Stomach (tissue), 9 donors: ENCODE results near the gene FCN1. TPM values are rescaled to one million over a fixed set of nuclear protein-coding genes. Genes with fewer than 3 reads are reported as not detected.

Experiments
- DNase-seq, 2 donors: peaks; one replicate each; pipeline versions ENCODE4 v3.0.0 to v3.0.0-alpha.2; 2013 to 2019
- H3K27ac ChIP-seq, 5 donors: fragments of 200-600 bp in 4 of 5; sonication (generic) in 4 of 5; one replicate each; pipeline ENCODE4 v1.5.1; 2013 to 2019; ENCODE audit warnings: mild to moderate bottlenecking in 1 of 5, moderate library complexity in 1 of 5
- H3K27me3 ChIP-seq, 3 donors: fragments of 200-600 bp; sonication (generic); one replicate each; pipeline ENCODE4 v1.5.1; 2017 to 2019; ENCODE audit warnings: mixed run types in 1 of 3
- H3K36me3 ChIP-seq, 4 donors: fragments of 200-600 bp; sonication (generic); 1 replicate in 3 of 4; 2 replicates in 1 of 4; pipeline ENCODE4 v1.5.1; 2016 to 2019
- H3K4me1 ChIP-seq, 4 donors: fragments of 200-600 bp; sonication (generic); one replicate each; pipeline ENCODE4 v1.5.1; 2016 to 2019
- H3K4me3 ChIP-seq, 4 donors: fragments of 200-600 bp; sonication (generic) in 3 of 4; one replicate each; pipeline ENCODE4 v1.5.1; 2016 to 2019; ENCODE audit warnings: mild to moderate bottlenecking in 1 of 4
- H3K9me3 ChIP-seq, 4 donors: fragments of 200-600 bp; sonication (generic); one replicate each; pipeline ENCODE4 v1.5.1; 2016 to 2019
- CTCF ChIP-seq, 7 experiments: fragments of 450-650 bp in 4 of 7; fragments of 200-600 bp in 3 of 7; sonication (generic) in 3 of 7; IDR thresholded peaks; one replicate each; pipeline ENCODE4 v1.5.1; 2016 to 2019; ENCODE audit warnings: antibody characterized with exemption in 7 of 7, control low read depth in 2 of 7, mild to moderate bottlenecking in 1 of 7
- EP300 ChIP-seq: sonication (generic); formaldehyde crosslinking; IDR thresholded peaks from one replicate; pipeline ENCODE4 v1.6.1; 2017; ENCODE audit warnings: antibody characterized with exemption
- POLR2A ChIP-seq, 4 donors: fragments of 450-650 bp; IDR thresholded peaks; one replicate each; pipeline ENCODE4 v1.6.1; 2016; ENCODE audit warnings: antibody characterized with exemption in 4 of 4, control low read depth in 2 of 4, mild to moderate bottlenecking in 1 of 4, moderate library complexity in 1 of 4
- POLR2AphosphoS5 ChIP-seq, 3 donors: sonication (generic); formaldehyde crosslinking; IDR thresholded peaks; one replicate each; pipeline ENCODE4 v1.6.1; 2016; ENCODE audit warnings: antibody characterized with exemption in 3 of 3
- WGBS, 5 donors: extraction: QIAGEN DNeasy Blood & Tissue Kit in 3 of 5; methylation state at CpG; one replicate each; pipeline versions ENCODE4 v1.1.5 to v1.1.7; 2013 to 2018; 5-methylcytosine and 5-hydroxymethylcytosine counted together
- intact Hi-C: fragments of 100-400 bp; cut with DNase I; formaldehyde crosslinking; loops from one replicate; pipeline ENCODE4 v1.15.1; 2023; ENCODE audit warnings: low total_unique reads
- polyA plus RNA-seq, 3 donors: library from polyadenylated mRNA; stranded (reverse); fragments of 200-250 nt; gene quantifications; one replicate each; pipeline ENCODE4 v1.2.3, GENCODE V29; 2013
- total RNA-seq, 5 donors: library from RNA; depleted of rRNA; stranded (reverse); fragments of >200 nt; gene quantifications; one replicate each; pipeline versions ENCODE4 v1.1.0 to v1.2.3, GENCODE V29; 2014 to 2016
- donor health status: healthy with polysubstance abuse.
- donor health status: Bipolar disorder and iron deficiency.
- donor health status: healthy.

FCN1 gene
- total and polyA plus RNA-seq, 8 donors, result 0.38 to 2.8 (median 1.7) TPM; not detected in 4

- Histone ChIP-seq H3K36me3 (no peaks in the 10 kb centered on the region), H3K4me3 (no peak overlapping the region), H3K9me3 (no peaks in the 10 kb centered on the region), H3K27ac (no peak overlapping the region), H3K4me1 (peaks cover 0 to 32% (median 0%) of the 10 kb centered on the region in 4 donors), H3K27me3 (peaks cover 0 to 91% (median 17%) of the 10 kb centered on the region in 3 donors)
- 77 to 88% (median 82%) methylated on average over 7 to 10 of the region's 10 CpGs for WGBS, 5 donors
- no peak for DNase-seq
- intact Hi-C loops, result no loop called here
- TF ChIP-seq POLR2AphosphoS5 (IDR thresholded peaks at IDR 0.05) (no peak), EP300 (no peak), POLR2A (IDR thresholded peaks at IDR 0.05) (no peak)
Measured at GRCh38 chr9:134933076-134933659, 15.5 kb upstream of the FCN1 start.

GRCh38 chr9:134932606-134933005 lies 14.9 kb upstream of the FCN1 start:
- intact Hi-C loops, result no loop called here
- Histone ChIP-seq H3K9me3 (no peaks in the 10 kb centered on the region), H3K4me1 (peaks cover 0 to 28% (median 0%) of the 10 kb centered on the region in 4 donors), H3K36me3 (no peaks in the 10 kb centered on the region), H3K4me3 (no peak overlapping the region), H3K27ac (no peak overlapping the region), H3K27me3 (peaks cover 0 to 85% (median 13%) of the 10 kb centered on the region in 3 donors)
- TF ChIP-seq CTCF (IDR thresholded peaks at IDR 0.05), result no peak
- no peak for TF ChIP-seq POLR2A (IDR thresholded peaks at IDR 0.05)
- TF ChIP-seq POLR2AphosphoS5 (IDR thresholded peaks at IDR 0.05), result no peak
- no peak for TF ChIP-seq EP300
- DNase-seq, result no peak
- WGBS, 5 donors, result 68 to 79% (median 73%) methylated on average over 4 to 5 of the region's 5 CpGs

GRCh38 chr9:134932171-134932570 lies 14.5 kb upstream of the FCN1 start:
- peaks cover 0 to 81% (median 13%) of the 10 kb centered on the region in 3 donors for H3K27me3 ChIP-seq
- H3K4me1 ChIP-seq, result peaks cover 0 to 24% (median 0%) of the 10 kb centered on the region in 4 donors
- 89 to 94% (median 92%) methylated on average over 12 of the region's 12 CpGs for WGBS, 5 donors
- H3K9me3 ChIP-seq, result no peaks in the 10 kb centered on the region
- H3K36me3 ChIP-seq, result no peaks in the 10 kb centered on the region
- DNase-seq, result no peak
- H3K4me3 ChIP-seq, result no peak overlapping the region
- intact Hi-C loops, result no loop called here
- no peak overlapping the region for H3K27ac ChIP-seq
- no peak for TF ChIP-seq POLR2A (IDR thresholded peaks at IDR 0.05)
- no peak for TF ChIP-seq CTCF (IDR thresholded peaks at IDR 0.05)
- TF ChIP-seq EP300, result no peak
- no peak for TF ChIP-seq POLR2AphosphoS5 (IDR thresholded peaks at IDR 0.05)

GRCh38 chr9:134930398-134930797 lies 12.7 kb upstream of the FCN1 start:
- intact Hi-C loops, result no loop called here
- H3K36me3 ChIP-seq, result no peaks in the 10 kb centered on the region
- WGBS, 5 donors, result 71 to 83% (median 80%) methylated on average over 12 to 13 of the region's 13 CpGs
- no peaks in the 10 kb centered on the region for H3K9me3 ChIP-seq
- TF ChIP-seq EP300 (no peak), POLR2A (IDR thresholded peaks at IDR 0.05) (no peak), POLR2AphosphoS5 (IDR thresholded peaks at IDR 0.05) (no peak), CTCF (IDR thresholded peaks at IDR 0.05) (no peak)
- peaks cover 0 to 64% (median 13%) of the 10 kb centered on the region in 3 donors for H3K27me3 ChIP-seq
- H3K4me3 ChIP-seq, result no peak overlapping the region
- no peak for DNase-seq
- peaks cover 0 to 13% (median 0%) of the 10 kb centered on the region in 4 donors for H3K4me1 ChIP-seq
- no peak overlapping the region for H3K27ac ChIP-seq
